GM23338 (cell line): ENCODE measurements around the gene AXL.
A peak's percentile ranks its signal among the peaks of the same experiment; 100 is the strongest.

ENCODE experiments used
- CREB1 ChIP-seq: fragments of 250-450 bp; sonication (Bioruptor Pico); IDR thresholded peaks from 2 replicates; pipeline ENCODE4 v1.5.0; 2020; ENCODE audit warnings: low read depth, mild to moderate bottlenecking, moderate library complexity
- EZH2 ChIP-seq: fragments of 200-600 bp; sonication (generic); IDR thresholded peaks from one replicate; pipeline ENCODE4 v1.8.0; 2017; ENCODE audit warnings: antibody characterized with exemption, mild to moderate bottlenecking, low read depth; ENCODE audit not compliant: unreplicated experiment
- EZH2phosphoT487 ChIP-seq: fragments of 200-600 bp; sonication (generic); IDR thresholded peaks from one replicate; pipeline ENCODE4 v1.8.1; 2018; ENCODE audit warnings: antibody characterized with exemption; ENCODE audit not compliant: unreplicated experiment
- JUNB ChIP-seq: IDR thresholded peaks from one replicate; pipeline ENCODE4 v1.6.1; 2016; ENCODE audit warnings: antibody characterized with exemption; ENCODE audit not compliant: unreplicated experiment
- NANOG ChIP-seq: IDR thresholded peaks from 2 replicates; pipeline ENCODE4 v1.6.1; 2016; ENCODE audit warnings: antibody characterized with exemption, borderline replicate concordance
- POLR2AphosphoS5 ChIP-seq: IDR thresholded peaks from 2 replicates; pipeline ENCODE4 v1.6.1; 2016; ENCODE audit warnings: antibody characterized with exemption, low read depth
- REST ChIP-seq: IDR thresholded peaks from one replicate; pipeline ENCODE4 v1.6.1; 2018; ENCODE audit warnings: antibody characterized with exemption; ENCODE audit not compliant: unreplicated experiment
- STAT1 ChIP-seq: IDR thresholded peaks from one replicate; pipeline ENCODE4 v1.6.1; 2016; ENCODE audit warnings: antibody characterized with exemption; ENCODE audit not compliant: unreplicated experiment
- TF ChIP-seq, protein P1 (sequence below), 2 experiments: fragments of 200-600 bp in 1 of 2; sonication (generic) in 1 of 2; conservative IDR thresholded peaks; 2 replicates each; pipeline versions ENCODE4 v1.5.1 to v1.6.1; 2016 to 2017; ENCODE audit warnings: antibody characterized with exemption in 2 of 2, low read depth in 2 of 2, mild to moderate bottlenecking in 2 of 2, moderate library complexity in 1 of 2
- TF ChIP-seq, protein P2 (sequence below): IDR thresholded peaks from 2 replicates; pipeline ENCODE4 v1.6.1; 2016; ENCODE audit warnings: antibody characterized with exemption

DNA sequence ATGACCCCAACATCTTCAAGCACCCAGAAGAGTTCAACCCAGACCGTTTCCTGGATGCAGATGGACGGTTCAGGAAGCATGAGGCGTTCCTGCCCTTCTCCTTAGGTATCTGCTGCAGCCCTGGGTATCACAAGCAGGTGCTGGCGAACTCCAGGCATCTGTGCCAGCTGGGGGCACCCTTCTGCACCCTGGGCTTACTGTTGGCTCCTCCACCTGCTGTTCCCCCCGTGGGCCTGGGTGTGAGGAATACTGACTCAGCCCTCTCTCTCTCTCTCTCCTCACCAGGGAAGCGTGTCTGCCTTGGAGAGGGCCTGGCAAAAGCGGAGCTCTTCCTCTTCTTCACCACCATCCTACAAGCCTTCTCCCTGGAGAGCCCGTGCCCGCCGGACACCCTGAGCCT lies 13.0 kb upstream of the AXL start:
- TF ChIP-seq, protein P1, sequence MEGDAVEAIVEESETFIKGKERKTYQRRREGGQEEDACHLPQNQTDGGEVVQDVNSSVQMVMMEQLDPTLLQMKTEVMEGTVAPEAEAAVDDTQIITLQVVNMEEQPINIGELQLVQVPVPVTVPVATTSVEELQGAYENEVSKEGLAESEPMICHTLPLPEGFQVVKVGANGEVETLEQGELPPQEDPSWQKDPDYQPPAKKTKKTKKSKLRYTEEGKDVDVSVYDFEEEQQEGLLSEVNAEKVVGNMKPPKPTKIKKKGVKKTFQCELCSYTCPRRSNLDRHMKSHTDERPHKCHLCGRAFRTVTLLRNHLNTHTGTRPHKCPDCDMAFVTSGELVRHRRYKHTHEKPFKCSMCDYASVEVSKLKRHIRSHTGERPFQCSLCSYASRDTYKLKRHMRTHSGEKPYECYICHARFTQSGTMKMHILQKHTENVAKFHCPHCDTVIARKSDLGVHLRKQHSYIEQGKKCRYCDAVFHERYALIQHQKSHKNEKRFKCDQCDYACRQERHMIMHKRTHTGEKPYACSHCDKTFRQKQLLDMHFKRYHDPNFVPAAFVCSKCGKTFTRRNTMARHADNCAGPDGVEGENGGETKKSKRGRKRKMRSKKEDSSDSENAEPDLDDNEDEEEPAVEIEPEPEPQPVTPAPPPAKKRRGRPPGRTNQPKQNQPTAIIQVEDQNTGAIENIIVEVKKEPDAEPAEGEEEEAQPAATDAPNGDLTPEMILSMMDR (conservative IDR thresholded peaks at IDR 0.05; ENCODE audit: low read depth in 2 of 2) = 0 out of 4 replicates have a peak, but pooled peaks of 1 of the 2 experiments have one; percentile 0
- TF ChIP-seq REST (no peak), EZH2 (no peak), POLR2AphosphoS5 (no peak), JUNB (no peak), CREB1 (CRISPR knock-in tag) (no peak), EZH2phosphoT487 (no peak), STAT1 (no peak), NANOG (no peak)
- TF ChIP-seq, protein P2, sequence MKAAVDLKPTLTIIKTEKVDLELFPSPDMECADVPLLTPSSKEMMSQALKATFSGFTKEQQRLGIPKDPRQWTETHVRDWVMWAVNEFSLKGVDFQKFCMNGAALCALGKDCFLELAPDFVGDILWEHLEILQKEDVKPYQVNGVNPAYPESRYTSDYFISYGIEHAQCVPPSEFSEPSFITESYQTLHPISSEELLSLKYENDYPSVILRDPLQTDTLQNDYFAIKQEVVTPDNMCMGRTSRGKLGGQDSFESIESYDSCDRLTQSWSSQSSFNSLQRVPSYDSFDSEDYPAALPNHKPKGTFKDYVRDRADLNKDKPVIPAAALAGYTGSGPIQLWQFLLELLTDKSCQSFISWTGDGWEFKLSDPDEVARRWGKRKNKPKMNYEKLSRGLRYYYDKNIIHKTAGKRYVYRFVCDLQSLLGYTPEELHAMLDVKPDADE = no peak
